Measurements from ENCODE around the gene TEP1.
"Not testable (repeated sequence)": the region's sequence is repeated elsewhere in the genome, so short reads cannot be mapped to it uniquely, and the experiment has no call there.

DNA sequence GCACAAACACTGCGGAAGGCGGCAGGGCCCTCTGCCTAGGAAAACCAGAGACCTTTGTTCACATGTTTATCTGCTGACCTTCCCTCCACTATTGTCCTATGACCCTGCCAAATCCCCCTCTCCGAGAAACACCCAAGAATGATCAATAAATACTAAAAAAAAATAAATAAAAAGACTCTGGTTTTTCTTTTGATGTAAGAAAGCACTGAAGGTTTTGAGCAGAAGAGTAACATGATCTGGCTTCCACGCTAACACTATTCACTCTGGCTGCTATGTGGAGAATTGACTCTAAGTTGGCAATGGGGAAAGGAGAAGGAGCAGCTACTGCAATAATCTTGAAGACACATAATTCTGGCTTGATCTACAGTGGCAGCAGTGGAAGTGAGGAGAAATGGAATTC, 30.3 kb upstream of the TEP1 start:
- TF ChIP-seq, protein P1, sequence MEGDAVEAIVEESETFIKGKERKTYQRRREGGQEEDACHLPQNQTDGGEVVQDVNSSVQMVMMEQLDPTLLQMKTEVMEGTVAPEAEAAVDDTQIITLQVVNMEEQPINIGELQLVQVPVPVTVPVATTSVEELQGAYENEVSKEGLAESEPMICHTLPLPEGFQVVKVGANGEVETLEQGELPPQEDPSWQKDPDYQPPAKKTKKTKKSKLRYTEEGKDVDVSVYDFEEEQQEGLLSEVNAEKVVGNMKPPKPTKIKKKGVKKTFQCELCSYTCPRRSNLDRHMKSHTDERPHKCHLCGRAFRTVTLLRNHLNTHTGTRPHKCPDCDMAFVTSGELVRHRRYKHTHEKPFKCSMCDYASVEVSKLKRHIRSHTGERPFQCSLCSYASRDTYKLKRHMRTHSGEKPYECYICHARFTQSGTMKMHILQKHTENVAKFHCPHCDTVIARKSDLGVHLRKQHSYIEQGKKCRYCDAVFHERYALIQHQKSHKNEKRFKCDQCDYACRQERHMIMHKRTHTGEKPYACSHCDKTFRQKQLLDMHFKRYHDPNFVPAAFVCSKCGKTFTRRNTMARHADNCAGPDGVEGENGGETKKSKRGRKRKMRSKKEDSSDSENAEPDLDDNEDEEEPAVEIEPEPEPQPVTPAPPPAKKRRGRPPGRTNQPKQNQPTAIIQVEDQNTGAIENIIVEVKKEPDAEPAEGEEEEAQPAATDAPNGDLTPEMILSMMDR (conservative IDR thresholded peaks at IDR 0.05; ENCODE audit: low read depth in 2 of 2), result not testable (repeated sequence)
- not testable (repeated sequence) for TF ChIP-seq POLR2AphosphoS5 (IDR thresholded peaks at IDR 0.05; ENCODE audit: low read depth); EZH2phosphoT487 (IDR thresholded peaks at IDR 0.05; ENCODE audit: unreplicated experiment); JUNB (IDR thresholded peaks at IDR 0.05; ENCODE audit: unreplicated experiment); EZH2 (IDR thresholded peaks at IDR 0.05; ENCODE audit: low read depth, unreplicated experiment); NANOG (IDR thresholded peaks at IDR 0.05; ENCODE audit: borderline replicate concordance); CREB1 (CRISPR knock-in tag; IDR thresholded peaks at IDR 0.05; ENCODE audit: low read depth); ZNF114 (CRISPR knock-in tag; IDR thresholded peaks at IDR 0.05)
- TF ChIP-seq, protein P2, sequence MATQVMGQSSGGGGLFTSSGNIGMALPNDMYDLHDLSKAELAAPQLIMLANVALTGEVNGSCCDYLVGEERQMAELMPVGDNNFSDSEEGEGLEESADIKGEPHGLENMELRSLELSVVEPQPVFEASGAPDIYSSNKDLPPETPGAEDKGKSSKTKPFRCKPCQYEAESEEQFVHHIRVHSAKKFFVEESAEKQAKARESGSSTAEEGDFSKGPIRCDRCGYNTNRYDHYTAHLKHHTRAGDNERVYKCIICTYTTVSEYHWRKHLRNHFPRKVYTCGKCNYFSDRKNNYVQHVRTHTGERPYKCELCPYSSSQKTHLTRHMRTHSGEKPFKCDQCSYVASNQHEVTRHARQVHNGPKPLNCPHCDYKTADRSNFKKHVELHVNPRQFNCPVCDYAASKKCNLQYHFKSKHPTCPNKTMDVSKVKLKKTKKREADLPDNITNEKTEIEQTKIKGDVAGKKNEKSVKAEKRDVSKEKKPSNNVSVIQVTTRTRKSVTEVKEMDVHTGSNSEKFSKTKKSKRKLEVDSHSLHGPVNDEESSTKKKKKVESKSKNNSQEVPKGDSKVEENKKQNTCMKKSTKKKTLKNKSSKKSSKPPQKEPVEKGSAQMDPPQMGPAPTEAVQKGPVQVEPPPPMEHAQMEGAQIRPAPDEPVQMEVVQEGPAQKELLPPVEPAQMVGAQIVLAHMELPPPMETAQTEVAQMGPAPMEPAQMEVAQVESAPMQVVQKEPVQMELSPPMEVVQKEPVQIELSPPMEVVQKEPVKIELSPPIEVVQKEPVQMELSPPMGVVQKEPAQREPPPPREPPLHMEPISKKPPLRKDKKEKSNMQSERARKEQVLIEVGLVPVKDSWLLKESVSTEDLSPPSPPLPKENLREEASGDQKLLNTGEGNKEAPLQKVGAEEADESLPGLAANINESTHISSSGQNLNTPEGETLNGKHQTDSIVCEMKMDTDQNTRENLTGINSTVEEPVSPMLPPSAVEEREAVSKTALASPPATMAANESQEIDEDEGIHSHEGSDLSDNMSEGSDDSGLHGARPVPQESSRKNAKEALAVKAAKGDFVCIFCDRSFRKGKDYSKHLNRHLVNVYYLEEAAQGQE (IDR thresholded peaks at IDR 0.05; ENCODE audit: unreplicated experiment), result not testable (repeated sequence)
